ENCODE results near the gene TBC1D16. TPM values are rescaled to one million over a fixed set of nuclear protein-coding genes. Genes with fewer than 3 reads are reported as not detected.

The TBC1D16 gene
- total RNA-seq, 4 donors from 2014 or later, result 6.4 to 20.2 (median 11.5) TPM

DNA sequence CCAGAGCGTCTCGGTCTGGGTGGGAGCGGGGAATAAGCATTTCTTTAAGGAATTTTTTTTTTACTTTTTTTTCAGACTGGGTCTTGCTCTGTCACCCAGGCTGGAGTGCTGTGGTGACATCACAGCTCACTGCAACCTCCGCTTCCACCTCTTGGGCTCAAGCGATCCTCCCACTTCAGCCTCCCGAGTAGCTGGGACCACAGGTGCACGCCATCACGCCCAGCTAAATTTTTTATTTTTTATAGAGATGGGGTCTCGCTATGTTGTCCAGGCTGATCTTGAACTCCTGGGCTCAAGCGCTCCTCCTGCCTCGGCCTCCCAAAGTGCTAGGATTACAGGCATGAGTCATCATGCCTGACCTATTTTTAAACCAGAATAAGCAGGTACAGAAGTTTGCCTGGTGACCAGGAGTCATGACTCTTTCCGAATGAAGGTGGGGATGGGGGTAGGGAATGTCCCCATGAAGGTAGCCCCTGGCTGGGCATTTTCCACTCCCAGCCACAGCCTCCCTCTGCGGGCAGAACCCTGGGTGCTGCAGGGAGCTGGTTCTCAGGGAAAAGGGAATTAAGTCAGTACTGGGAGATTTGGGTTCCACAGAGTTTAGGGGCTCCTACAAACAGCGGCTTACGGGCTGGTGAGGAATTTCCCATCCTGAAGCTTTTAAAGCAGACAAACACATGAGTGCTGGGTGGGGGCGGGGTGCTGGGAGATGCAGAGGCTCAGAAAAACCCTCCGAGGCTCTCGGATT, 48.3 kb downstream of the TBC1D16 start:
- Histone ChIP-seq H3K9me3 (no peaks in the 10 kb centered on the region), H3K27ac (peak overlapping the region in 2 of 4 donors; percentile 37 to 39), H3K4me1 (peaks cover 19 to 55% (median 21%) of the 10 kb centered on the region in 3 donors), H3K4me3 (no peak overlapping the region), H3K36me3 (no peaks in the 10 kb centered on the region), H3K27me3 (peaks cover 0 to 11% (median 0%) of the 10 kb centered on the region in 4 donors)
- no peak for TF ChIP-seq POLR2A (IDR thresholded peaks at IDR 0.05)
- TF ChIP-seq, protein P1, sequence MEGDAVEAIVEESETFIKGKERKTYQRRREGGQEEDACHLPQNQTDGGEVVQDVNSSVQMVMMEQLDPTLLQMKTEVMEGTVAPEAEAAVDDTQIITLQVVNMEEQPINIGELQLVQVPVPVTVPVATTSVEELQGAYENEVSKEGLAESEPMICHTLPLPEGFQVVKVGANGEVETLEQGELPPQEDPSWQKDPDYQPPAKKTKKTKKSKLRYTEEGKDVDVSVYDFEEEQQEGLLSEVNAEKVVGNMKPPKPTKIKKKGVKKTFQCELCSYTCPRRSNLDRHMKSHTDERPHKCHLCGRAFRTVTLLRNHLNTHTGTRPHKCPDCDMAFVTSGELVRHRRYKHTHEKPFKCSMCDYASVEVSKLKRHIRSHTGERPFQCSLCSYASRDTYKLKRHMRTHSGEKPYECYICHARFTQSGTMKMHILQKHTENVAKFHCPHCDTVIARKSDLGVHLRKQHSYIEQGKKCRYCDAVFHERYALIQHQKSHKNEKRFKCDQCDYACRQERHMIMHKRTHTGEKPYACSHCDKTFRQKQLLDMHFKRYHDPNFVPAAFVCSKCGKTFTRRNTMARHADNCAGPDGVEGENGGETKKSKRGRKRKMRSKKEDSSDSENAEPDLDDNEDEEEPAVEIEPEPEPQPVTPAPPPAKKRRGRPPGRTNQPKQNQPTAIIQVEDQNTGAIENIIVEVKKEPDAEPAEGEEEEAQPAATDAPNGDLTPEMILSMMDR (IDR thresholded peaks at IDR 0.05), result no peak
- DNase-seq, result no peak
- intact Hi-C loops (cut with DNase I), result loop anchor here (10.0 kb wide), 1 partner anchor 153 kb away; the partner anchor contains the start of gene CBX4
- WGBS, 2 donors, result 82 to 83% methylated on average over 18 of the region's 18 CpGs

DNA sequence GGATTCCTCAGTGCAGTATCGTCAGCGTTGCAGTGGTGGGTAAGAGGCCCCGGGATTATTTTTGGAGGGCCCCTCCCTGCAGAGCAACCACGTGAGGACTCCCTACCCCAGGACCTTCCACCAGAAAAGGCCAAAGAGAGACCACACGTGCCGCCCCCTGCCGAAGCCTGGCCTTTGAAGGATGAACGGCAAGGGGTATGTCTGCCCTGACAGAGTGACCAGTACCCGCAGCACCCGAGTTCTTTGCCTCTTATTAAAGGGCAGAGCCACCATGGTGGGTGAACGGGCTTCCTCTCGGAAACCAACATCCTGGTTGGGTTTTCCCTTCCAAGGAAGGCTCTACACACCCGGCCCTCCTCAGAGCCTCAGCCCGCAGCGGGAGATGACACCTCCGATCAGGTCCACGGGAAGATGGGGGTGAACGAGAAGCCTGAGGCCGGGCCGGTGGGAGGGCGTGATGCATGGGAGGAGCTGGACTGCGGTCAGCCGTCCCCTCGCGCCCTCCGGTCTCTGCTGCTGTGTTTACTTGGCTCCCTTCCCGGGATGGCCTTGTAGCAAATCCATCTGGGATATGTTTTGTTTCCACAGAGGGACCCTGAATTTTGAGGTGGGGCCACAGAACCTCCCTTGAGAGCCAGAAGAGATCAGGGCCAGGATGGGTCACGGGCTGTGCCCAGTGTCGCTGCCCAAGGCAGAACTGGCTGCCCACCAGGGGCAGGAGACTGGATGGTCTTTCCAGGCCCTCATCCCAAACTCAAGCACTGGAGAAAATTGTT, 49.1 kb downstream of the TBC1D16 start:
- WGBS, 2 donors, result 54 to 66% methylated on average over 17 to 23 of the region's 29 CpGs
- Histone ChIP-seq H3K4me3 (no peak overlapping the region), H3K27ac (no peak overlapping the region), H3K36me3 (no peaks in the 10 kb centered on the region), H3K4me1 (peaks cover 12 to 48% (median 14%) of the 10 kb centered on the region in 3 donors), H3K9me3 (no peaks in the 10 kb centered on the region), H3K27me3 (peaks cover 0 to 4% (median 0%) of the 10 kb centered on the region in 4 donors)
- intact Hi-C loops (cut with DNase I), result loop anchor here (10.0 kb wide), 1 partner anchor 152 kb away; the partner anchor contains the start of gene CBX4
- no peak for TF ChIP-seq POLR2A (IDR thresholded peaks at IDR 0.05)
- TF ChIP-seq, protein P1 (IDR thresholded peaks at IDR 0.05), result no peak
- no peak for DNase-seq

DNA sequence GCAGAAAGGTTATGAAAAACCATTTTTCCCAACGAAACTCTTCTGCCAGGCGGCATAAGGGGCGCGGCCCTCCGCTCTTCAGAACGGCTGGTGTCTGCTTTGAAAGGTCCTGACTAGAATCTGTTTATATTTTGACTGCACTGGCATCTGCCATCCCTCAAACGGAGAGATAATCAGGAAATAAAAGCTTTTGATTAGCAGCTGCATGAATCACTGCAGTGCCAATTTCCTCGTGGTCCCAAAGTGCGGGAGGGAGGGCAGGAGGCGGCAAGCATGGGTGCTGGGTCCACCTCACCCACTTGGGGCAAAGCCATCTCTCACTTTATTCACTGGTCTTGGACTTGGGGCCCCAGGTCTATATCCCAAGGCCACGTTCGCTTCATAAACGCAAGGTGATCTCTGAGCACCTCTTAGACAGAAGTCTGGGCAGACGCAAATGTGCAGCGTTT, 49.7 kb downstream of the TBC1D16 start:
- intact Hi-C loops (cut with DNase I), result loop anchor here (10.0 kb wide), 1 partner anchor 151 kb away; the partner anchor contains the start of gene CBX4

DNA sequence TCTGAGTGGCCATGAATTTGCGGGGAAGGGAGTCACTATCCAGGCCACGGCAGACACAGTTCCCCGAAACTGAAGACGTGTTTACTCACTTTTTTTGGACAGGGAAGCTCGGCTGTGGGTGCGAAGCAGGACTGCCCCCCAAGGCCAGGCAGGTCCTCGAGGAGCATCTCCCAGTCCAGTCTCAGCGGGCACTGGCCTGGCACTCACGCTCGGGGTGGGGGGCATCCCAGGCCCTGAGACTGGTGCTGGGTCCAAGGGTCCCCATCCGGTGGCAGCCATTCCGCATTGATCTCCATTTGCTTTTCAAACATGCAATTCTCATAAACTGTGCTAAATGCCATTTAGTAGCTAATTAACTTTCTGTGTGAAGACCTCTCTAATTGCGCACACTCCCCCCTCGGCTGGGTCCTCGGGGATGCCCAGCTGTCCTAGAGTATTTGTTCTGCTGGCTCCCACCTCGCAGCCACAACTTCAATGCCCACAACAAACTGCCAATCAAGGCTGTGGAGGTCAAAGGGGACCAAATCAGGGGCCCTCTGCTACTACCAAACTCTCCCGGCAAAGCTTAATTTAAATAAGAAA, 50.2 kb downstream of the TBC1D16 start:
- peaks cover 6 to 36% (median 10%) of the 10 kb centered on the region in 3 donors for H3K4me1 ChIP-seq
- WGBS, 2 donors, result 89 to 97% methylated on average over 9 to 10 of the region's 17 CpGs

More for the DNA sequence above, 49.7 kb downstream of the TBC1D16 start:
- 78 to 90% methylated on average over 14 to 15 of the region's 15 CpGs for whole genome bisulfite sequencing, 2 donors
- H3K36me3 ChIP-seq, result no peaks in the 10 kb centered on the region
- no peak overlapping the region for H3K27ac ChIP-seq
- no peaks in the 10 kb centered on the region for H3K9me3 ChIP-seq
- H3K4me3 ChIP-seq, result no peak overlapping the region
- DNase-seq, result no peak
- peaks cover 0 to under 1% (median 0%) of the 10 kb centered on the region in 4 donors for H3K27me3 ChIP-seq
- no peak for TF ChIP-seq POLR2A (IDR thresholded peaks at IDR 0.05)
- TF ChIP-seq, protein P1 (IDR thresholded peaks at IDR 0.05), result no peak
- H3K4me1 ChIP-seq, result peaks cover 6 to 41% (median 10%) of the 10 kb centered on the region in 3 donors

More for the DNA sequence above, 50.2 kb downstream of the TBC1D16 start:
- DNase-seq, result no peak
- Histone ChIP-seq H3K27me3 (no peaks in the 10 kb centered on the region), H3K36me3 (no peaks in the 10 kb centered on the region), H3K9me3 (no peaks in the 10 kb centered on the region), H3K27ac (no peak overlapping the region), H3K4me3 (no peak overlapping the region)
- no peak for TF ChIP-seq POLR2A (IDR thresholded peaks at IDR 0.05)
- TF ChIP-seq, protein P1 (IDR thresholded peaks at IDR 0.05), result no peak
- intact Hi-C loops (cut with DNase I), result loop anchor here (10.0 kb wide), 1 partner anchor 151 kb away; the partner anchor contains the start of gene CBX4

Measured in esophagus squamous epithelium (tissue), 5 donors.